Fibroblast of the aortic adventitia (primary cell): ENCODE measurements around the gene UNKL. TPM values are rescaled to one million over a fixed set of nuclear protein-coding genes. Genes with fewer than 3 reads are reported as not detected.

ENCODE experiments used
- DNase-seq: peaks from one replicate; pipeline ENCODE4 v3.0.0-alpha.2; 2010; ENCODE audit warnings: low read depth
- H3K4me3 ChIP-seq: 2 replicates; pipeline ENCODE4 v1.5.1; 2011; ENCODE audit warnings: low read depth, mild to moderate bottlenecking, control low read depth, low read length, moderate library complexity
- total RNA-seq: library from RNA; depleted of rRNA; stranded (reverse); fragments of >200 nt; gene quantifications from 2 replicates; pipeline ENCODE4 v1.2.3, GENCODE V29; 2012; ENCODE audit warnings: low replicate concordance
- TF ChIP-seq, protein P1 (sequence below): IDR thresholded peaks from 2 replicates; pipeline ENCODE4 v1.5.1; 2011; ENCODE audit warnings: mild to moderate bottlenecking, low read length, control low read depth, inconsistent platforms; ENCODE audit not compliant: insufficient read depth

The UNKL gene
- total RNA-seq, 1 donor, result 11.5 TPM

DNA sequence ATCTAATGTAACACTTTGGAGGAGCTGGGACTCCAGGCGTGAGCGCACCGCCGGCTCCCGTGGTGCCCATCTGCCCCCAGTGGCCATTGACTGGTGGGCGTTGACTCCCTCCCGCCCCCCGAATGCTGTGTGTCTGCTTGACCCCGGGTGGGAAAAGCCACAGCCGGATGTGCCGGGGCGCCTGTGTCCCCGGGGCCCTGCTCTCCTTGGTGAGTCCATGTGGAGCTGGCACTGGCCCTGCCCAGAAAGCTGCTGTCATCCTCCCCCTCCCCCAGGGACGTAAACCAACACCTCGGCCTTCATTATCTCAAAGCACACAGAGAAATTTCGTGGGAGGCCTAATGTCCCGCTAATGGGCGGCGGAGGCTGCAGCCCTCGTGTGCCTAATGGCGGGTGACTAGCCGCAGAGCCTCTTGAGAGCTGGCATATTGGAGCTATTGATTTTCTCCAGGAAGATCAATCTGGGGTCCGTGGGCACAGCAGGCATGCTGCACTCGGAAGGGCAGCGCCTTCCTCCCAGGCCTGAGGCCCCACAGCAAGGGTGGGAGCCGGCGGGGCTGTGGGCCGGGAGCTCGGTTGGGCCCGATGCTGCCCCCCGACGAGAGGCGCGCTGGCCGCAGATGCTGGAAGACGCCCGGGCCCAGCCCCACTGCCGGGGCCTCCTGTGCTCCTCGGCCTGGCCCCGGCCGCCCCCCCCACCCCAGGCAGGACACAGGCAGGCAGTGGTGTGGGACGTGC is 12.4 kb upstream of the UNKL start:
- TF ChIP-seq, protein P1, sequence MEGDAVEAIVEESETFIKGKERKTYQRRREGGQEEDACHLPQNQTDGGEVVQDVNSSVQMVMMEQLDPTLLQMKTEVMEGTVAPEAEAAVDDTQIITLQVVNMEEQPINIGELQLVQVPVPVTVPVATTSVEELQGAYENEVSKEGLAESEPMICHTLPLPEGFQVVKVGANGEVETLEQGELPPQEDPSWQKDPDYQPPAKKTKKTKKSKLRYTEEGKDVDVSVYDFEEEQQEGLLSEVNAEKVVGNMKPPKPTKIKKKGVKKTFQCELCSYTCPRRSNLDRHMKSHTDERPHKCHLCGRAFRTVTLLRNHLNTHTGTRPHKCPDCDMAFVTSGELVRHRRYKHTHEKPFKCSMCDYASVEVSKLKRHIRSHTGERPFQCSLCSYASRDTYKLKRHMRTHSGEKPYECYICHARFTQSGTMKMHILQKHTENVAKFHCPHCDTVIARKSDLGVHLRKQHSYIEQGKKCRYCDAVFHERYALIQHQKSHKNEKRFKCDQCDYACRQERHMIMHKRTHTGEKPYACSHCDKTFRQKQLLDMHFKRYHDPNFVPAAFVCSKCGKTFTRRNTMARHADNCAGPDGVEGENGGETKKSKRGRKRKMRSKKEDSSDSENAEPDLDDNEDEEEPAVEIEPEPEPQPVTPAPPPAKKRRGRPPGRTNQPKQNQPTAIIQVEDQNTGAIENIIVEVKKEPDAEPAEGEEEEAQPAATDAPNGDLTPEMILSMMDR, result no peak
- DNase-seq, result no peak
- H3K4me3 ChIP-seq, result no peak overlapping the region

DNA sequence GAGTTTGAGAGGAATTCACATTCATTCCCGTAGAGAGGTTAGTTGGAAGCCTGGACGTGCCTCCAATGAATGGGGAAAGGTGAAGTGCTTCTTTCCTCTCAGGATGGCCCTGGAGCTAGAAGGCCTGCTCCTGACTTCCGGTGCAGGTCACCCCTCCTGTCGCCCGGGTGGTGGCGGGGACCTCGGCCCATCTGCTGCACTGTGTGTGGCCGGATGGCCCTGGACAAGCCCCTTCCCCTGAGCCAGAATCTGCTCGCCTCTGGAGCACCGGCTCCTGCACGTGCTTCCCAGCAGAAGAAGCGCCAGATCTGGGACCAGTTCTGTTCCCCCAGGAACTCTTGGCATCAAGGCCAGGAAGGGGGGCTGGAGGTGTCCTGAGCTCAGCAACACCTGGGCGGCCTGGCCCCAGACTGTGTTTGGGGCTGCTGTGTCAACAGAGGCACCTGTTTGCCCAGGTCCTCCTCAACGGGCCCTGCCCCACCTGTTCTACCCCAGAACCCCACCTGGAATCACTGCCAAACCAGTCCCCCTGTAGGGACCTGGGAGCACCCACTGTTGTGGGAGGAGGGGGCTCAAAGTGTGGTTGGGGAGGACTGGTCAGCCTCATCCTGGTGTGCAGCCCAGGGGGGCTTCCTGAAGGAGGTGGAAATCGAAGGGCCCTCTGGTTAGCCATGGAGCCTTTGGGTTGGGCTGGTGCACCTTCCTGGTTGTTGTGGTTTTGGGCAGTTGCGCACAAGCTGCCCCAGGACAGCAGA is 11.3 kb upstream of the UNKL start:
- TF ChIP-seq, protein P1, result no peak
- no peak overlapping the region for H3K4me3 ChIP-seq
- DNase-seq, result no peak

DNA sequence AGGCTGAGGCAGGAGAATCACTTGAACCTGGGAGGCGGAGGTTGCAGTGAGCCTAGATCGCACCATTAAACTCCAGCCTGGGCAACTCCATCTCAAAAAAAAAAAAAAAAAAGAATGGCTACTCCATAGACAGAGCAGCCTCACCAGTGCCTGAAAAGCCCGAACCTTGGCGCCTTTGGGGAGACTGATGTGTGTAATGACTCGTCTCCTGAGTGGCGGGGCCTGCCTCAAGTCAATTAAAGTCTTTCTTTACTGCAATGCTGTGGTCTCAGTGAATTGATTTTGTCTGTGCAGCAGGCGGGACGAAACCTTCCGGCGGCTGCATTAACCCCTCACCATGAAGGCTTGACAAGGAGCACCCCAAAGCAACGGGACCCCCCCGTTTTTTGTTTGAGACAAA is 9.5 kb upstream of the UNKL start:
- no peak for DNase-seq
- TF ChIP-seq, protein P1, result no peak

DNA sequence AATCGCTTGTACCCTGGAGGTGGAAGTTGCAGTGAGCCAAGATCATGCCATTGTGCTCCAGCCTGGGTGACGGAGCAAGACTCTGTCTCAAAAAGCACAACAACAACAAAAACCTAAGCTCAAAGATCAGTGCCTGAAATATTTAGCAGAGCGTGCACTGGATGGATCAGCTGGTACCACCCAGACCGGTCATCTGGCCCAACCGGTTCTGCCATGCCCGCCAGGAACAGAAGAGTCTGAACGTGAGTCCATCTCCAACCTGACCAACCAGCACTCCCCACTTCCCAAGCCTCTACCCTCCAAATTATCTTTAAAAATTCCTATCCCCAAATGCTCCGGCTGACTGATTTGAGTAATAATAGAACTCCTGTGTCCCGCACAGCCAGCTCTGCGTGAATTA is 7.6 kb upstream of the UNKL start:
- no peak overlapping the region for H3K4me3 ChIP-seq
- no peak for DNase-seq
- TF ChIP-seq, protein P1, result no peak

More for the DNA sequence above, 9.5 kb upstream of the UNKL start:
- no peak overlapping the region for H3K4me3 ChIP-seq

DNA sequence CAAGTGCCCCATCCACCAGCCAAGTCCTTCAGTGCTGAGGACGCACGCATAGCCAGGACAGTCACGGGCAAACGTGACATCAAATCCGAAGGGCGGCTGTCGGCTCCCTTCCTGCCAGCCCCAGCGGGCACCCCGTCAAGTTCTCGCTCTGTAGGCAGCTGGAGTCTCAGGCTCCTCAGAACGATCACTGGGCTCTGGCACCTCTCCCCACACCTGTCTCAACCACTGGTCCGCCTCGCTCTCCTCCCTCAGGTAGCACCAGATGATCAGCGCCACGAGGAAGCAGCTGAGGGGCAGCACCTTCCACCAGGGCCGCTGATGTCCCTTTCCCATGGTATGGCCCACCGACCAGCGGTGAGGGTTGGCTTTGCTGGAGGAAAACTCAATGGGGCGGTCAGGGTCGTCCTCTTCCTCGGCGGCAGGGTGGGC is 5.6 kb upstream of the UNKL start:
- DNase-seq, result no peak
- H3K4me3 ChIP-seq, result peak overlapping the region; percentile 99
- TF ChIP-seq, protein P1, result no peak

DNA sequence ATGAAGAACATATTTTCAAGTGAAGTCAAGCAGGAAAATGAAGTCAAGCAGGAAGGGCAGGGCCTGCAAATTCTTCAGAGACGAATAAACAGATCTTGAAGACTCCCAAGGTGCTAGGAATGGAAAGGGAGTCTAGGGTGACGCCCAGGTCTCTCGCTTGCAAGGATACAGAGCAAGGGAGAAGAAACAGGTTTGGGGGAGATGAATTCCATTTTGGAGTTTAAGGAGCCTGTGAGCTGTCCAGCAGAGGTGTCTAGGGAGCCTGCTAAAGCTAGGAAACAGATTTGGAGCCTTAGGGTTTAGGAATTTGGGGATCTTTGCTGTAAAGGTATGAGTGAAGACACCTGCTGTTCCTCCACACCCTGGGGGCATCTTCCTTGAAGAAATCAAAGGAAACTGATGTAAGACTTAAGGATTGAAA is 2.0 kb upstream of the UNKL start:
- TF ChIP-seq, protein P1, result no peak
- no peak for DNase-seq
- no peak overlapping the region for H3K4me3 ChIP-seq
